Renal cortical epithelial cell (primary cell): Measurements from ENCODE around the gene ESF1. TPM values are rescaled to one million over a fixed set of nuclear protein-coding genes. Genes with fewer than 3 reads are reported as not detected.
A peak's percentile ranks its signal among the peaks of the same experiment; 100 is the strongest.
"Not testable (repeated sequence)": the region's sequence is repeated elsewhere in the genome, so short reads cannot be mapped to it uniquely, and the experiment has no call there.

Experiments used
- DNase-seq: peaks from one replicate; pipeline ENCODE4 v3.0.0-alpha.2; 2011; ENCODE audit warnings: low read depth
- total RNA-seq: library from RNA; depleted of rRNA; stranded (reverse); fragments of >200 nt; gene quantifications from 2 replicates; pipeline ENCODE4 v1.2.3, GENCODE V29; 2014

ESF1 gene
- total RNA-seq, 1 donor from 2014 or later: 18.3 TPM

GRCh38 chr20:13739731-13740649 is 44.7 kb downstream of the ESF1 start:
- no peak for DNase-seq

- DNase-seq: not testable (repeated sequence)
Observed at GRCh38 chr20:13738187-13738586, 46.5 kb downstream of the ESF1 start.

DNA sequence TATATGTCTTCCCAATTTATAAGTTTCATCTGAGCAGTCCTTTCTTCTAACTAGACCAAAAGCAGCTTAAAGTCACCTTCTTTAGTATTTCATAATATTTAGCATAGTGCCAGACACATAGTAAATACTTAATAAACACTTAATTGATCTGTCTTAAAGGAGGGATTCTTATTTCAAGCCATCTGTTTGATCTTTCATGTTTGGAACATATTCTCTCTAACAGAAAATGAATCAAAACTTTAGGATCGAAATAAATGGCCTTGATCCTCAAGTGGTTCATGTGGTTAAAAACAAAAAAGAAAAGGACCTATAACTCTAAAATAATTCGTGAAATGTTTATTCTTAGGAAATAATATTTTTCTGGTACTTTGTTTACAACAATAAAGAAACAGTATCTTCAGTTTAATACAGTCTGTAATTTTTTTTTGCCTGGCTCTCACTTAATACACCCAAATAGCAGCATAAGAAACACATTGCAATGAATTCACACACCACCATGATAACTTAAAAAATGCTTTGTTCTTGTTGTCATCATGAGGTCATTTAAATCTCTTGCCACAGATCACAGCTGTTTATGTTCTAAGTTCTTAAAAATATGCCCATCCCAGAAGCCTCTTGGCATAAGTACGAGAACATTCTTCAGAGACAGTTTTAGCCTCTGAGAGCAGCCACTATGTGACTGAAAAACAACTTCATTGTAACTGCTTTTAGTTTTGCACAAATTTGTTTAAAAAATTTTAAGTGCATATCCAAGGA is 48.1 kb downstream of the ESF1 start:
- DNase-seq: no peak

DNA sequence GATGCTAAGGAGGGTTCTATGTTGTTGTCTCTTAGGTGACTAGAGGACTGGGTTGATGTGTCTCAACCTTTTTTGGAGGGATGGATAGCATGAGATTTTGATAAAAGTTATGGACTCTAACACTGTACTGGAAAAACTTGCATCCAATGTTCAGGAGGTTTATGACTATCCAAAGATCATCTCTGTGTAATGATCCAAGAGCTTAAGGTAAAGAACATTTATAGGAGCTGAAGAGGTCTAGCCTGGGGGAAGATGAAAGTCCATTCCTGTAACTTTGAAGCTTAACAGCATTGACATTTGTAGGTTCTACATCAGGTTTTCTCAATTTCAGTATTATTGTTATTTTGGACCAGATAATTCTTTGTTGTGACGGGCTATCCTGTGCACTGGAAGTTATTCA is 48.9 kb downstream of the ESF1 start:
- DNase-seq: no peak

DNA sequence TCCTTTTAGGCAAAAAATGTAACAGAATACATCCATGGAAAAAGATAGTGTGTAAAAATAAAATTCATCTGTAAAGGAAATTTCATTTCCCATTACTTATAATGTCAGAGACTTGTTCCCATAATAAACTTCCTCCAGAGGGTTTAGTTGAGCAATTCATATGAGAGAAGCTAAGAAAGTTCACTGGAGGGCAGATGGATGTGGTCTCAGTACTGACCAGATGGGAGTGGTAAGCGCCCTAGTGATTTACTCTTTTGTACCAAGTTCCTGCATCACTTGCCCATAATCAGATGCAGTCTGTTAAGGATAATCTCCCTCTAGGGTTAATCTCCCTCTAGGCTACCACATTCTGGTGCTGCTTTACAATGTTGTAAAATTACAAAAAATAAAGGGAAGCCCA is 61.7 kb downstream of the ESF1 start:
- DNase-seq: no peak

GRCh38 chr20:13718171-13718570 is 66.5 kb downstream of the ESF1 start:
- DNase-seq: no peak

- DNase-seq: peak; percentile 4
Observed at GRCh38 chr20:13717631-13718044, 67.1 kb downstream of the ESF1 start.

GRCh38 chr20:13715171-13715570 is 69.5 kb downstream of the ESF1 start:
- DNase-seq: no peak

GRCh38 chr20:13708234-13708633 is 76.5 kb downstream of the ESF1 start:
- no peak for DNase-seq

DNA sequence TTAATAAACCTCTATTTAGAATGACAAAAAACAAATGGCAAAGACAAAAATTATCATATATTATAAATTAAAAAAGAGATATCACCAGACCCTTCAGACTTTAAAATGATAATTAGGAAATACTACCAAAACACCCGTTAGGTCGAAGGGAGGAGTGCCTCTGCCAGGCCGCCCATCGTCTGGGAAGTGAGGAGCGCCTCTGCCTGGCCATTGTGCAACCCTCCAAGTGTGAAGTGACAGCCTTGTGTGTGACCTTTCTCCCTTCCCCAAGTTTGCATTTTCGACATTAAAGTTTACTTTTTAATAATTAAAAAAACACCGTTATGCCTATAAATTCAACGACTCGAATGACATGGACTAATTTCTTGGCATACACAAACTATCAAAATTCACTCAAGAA is 81.5 kb downstream of the ESF1 start:
- no peak for DNase-seq

DNA sequence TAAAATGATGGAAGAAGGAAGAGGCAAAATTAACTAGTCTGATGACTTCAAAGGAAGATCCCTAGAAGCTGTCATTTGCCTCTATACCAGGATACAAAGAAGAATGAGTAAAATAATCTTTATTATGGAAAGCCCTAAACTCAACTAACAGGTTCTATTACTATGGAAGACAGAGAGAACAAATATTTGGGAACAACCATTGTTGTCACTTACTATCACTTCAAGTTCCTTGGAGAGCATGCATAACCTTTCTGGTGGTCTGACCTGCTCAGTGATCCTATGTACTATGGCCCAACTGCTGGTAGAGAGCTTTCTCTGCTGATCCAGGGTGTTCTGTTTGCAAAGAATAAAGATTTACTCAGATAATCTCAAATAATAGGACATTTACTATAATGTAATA is 83.2 kb downstream of the ESF1 start:
- DNase-seq: no peak

- no peak for DNase-seq
Observed at GRCh38 chr20:13700761-13701160, 84.0 kb downstream of the ESF1 start.

GRCh38 chr20:13694420-13695150 is 90.1 kb downstream of the ESF1 start:
- DNase-seq: peak; percentile 11

DNA sequence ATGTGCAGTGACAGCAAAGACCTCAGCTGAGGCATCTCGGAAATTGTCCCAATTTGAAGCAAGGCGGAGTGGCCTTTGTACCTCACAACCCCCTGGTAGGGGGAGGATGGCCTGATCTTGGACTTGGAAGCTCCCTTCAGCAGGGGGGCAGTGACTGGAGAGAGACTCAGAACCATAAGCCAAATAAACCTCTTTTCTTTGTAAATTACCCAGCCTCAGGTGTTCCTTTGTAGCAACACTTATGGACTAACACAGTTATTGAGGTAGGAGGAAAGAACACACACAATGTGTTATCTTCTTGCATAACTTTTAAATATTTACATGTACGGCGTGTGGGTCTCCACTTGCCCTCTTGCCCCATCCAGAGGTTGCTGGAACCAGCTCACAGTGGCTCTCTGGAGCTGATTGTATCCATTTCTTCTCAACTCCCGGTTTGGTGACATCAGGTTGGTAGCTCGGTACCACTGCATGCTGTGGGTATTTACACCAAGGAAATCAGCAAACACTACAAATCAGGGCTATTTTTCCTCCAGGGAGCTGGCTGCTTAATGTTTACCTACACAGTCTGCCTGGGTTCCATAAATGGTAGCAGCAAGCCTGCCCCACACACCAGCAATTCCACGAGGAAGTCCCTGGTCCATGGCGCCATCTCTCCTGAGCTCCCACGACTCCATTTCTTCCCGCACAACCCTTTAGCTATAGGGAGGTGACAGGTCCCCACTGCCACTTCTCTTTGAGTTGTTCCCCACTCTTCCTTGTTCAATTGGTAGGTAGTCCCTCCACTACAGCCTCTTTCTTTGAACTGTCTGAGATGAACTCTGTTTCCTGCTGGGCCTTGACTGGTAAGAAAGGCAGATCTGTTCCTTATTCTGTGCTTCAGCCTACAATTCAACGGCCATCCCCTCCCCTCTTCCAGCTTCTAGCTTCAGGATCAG is 91.7 kb downstream of the ESF1 start:
- DNase-seq: no peak

DNA sequence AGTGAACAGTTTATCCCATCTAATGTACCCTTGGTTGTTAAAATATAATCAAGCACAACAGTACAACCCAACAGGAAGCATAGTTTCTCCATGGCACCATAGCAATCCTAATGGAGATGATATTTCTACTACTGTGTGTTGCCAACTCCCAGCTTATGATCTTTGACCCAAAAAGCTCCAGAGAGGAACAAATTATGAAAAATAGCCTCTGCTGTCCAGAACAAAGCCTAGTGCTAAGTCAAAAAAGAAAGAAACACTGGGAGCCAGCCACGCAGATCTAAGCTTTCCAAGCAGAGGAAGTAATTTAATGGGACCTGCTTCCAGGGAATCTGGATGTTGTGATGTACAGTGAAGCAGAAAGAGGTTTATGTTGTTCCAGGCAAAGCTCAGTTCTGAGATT is 93.8 kb downstream of the ESF1 start:
- DNase-seq: no peak

GRCh38 chr20:13687815-13688214 is 96.9 kb downstream of the ESF1 start:
- DNase-seq: no peak

DNA sequence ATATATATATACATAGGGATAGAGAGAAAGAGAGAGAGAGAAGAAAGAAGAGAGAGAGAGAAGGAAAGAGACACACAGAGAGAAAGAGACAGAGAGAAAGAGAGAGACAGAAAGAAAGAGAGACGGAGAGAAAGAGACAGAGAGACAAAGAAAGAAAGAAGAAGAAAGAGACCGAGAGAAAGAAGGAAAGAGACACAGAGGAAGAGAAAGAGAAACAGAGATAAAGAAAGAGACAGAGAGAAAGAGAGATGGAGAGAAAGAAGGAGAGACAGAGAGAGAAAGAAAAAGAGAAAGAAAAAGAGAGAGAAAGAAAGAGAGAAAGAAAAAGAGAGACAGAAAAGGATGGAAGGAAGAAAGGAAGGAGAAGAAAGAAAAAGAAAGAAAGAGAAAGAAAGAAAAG is 99.1 kb downstream of the ESF1 start:
- no peak for DNase-seq

DNA sequence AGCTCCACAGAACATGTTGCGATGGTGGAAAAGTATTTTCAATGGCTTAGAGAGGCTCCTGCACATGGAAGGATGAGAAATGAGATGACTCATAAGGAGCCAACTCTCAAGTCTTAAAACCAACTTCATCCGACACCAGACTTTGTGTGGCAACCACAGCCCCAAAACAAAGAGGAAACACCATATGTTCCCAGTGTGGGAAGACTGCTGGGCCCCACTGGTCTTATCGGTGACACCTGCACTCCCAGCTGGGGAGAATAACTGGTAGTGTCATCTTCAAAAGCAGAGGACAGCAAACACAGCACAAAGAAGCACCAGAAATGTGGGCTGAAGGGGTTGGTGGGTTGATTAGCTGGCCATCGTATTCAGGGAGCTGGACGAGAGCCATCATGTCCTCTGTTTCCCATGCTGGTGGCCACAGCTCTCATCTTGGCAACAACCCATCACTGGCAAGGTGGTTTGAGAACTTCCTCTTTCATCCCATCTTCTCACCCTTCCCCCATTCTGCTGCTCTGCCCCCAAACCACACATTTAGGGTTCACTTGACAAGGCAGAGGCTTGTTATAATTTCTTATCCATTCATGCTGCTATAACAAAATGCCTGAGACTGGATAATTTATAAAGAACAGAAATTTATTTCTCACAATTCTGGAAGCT is 100.0 kb downstream of the ESF1 start:
- no peak for DNase-seq

DNA sequence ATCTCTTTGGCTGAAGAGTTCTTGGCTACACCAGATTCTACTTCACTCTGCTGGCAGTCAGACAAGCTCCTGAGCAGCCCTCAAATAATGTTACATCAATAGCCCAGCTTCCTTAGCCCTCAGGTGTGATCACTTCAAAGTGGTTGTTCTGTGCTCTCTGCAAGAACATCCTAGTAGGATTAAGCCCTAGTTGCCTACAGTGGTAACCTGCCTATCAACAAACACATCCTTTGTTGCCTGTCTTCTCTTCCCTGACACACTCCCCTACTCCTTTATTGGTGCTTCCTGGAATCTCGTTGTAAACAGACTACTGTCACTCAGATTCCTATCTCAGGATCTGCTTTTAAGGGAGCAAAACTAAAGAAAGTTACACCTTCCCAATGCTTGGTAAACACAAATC is 100.9 kb downstream of the ESF1 start:
- no peak for DNase-seq

- peak; percentile 38 for DNase-seq
Observed at GRCh38 chr20:13681248-13682125, 103.2 kb downstream of the ESF1 start.
